Stimulated activated CD4-positive, alpha-beta T cell treated with anti-CD3 and anti-CD28 coated beads, TNF-alpha, amount 100 ng/mL, for 1 hour (primary cell): ENCODE measurements around the gene SBNO1.
"Not testable (repeated sequence)": the region's sequence is repeated elsewhere in the genome, so short reads cannot be mapped to it uniquely, and the experiment has no call there.

ENCODE experiments used
- DNase-seq, 3 donors: peaks; one replicate each; pipeline ENCODE4 v3.0.0-alpha.2; 2020; ENCODE audit warnings: low read depth in 3 of 3, low spot score in 1 of 3

Gene SBNO1

DNA sequence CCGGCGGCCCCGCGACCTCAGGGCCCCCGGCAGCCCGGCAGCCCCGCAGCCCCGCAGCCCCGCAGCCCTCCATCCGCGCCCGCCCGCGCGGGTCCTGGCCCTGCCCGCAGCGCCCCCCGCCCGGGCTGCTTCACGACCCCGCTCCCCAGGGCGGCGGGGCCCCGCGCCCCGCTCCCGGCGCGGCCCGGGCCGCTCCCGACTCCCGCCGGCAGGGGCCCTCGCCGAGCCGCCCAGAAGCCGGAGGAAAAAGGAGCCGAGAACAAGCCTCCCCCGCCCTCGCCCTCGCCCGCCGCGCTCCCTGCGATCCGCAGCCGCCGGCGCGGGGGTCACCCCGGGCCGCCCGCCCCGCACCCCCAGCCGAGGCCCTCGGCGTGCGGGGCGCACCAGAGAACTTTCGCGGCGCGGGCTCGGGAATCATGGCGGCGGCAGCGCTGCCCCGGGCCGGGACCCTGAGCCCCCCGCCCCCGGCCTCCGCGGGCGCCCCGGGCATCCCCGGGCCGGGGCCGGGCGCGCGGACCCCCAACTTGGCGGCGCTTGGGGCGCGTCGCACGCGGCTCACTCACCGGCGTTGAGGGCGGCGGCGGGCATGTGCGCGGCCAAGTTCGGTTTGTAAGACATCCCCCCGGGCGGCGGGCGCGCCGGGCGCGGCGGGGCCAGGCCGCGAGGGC, 93.5 kb downstream of the SBNO1 start:
- DNase-seq, result peak; percentile 27 to 67 (median 55)

DNA sequence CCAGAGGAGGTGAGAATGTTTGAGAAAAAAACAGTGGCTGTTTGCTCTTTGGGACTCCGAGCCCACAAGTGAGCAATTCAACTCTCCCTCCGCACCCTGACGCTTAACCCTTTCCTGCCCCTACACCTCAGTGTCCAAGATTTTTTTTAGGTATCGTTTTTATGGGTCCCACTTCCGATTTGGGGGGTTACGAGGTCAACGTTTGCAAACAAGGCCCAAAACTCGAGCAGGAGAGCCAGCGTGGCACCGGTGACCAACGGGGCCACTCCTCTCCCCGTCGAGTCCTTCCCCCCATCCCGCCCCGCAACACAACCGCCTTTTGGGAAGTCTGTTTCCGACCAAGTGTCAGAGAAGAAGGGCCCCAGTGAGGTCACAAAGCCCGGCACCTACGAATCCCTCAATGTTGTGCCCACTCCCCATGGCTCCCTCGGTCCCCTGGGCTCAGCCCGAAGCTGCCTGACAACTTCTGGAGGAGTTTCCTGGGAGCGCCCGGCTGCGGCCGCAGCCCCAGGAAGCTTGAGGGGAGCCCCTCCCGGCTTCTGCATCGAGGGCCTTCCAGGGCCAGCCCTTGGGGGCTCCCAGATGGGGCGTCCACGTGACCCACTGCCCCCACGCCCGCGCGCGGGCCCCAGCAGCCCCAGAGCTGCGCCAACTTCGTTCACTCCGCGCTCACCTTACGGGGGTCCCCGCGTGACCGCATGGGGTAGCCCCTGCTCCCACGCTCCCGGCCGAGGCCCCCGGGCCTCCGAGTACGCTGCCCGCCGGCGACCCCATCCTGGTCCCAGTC, 94.2 kb downstream of the SBNO1 start:
- DNase-seq, result no peak

DNA sequence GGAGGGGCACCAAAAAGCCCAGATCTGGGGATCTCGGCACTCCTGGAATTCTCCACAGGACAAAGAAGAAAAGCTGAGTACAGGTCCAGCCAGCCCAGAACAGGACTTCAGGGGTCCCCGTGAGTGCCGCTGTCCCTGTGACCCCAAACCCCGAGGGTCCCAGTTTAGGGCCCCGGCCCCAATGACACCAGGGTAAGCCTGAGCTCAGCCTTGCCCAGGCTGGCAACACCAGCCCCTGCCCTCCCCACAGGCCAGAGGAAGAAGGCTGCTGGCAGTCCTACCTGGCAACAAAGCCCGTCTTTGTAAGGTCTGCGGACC, 94.8 kb downstream of the SBNO1 start:
- no peak for DNase-seq

DNA sequence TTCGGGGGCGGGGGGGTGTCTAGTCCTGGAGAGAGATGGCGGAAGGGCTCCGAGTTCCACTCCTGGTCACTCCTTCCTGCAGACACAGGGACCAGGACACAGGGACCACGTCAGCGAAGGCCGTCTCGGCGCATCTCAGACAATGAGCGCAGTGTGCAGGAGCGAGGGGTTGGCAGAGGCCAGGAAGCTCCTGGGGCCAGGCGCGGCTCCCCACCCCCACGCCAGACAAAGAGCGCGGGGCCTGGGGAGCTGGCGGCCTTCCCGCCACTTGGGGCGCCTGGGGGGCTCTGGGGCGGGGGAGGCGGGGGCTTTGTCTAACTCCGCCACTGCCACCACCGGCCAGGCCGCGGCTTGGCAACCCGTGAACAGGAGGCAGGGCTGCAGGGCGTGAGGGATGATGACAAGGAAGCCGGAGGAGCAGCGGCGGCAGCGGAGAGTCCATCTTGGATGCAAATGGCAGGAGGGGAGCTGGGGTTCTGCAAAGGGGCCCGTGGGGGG, 95.2 kb downstream of the SBNO1 start:
- no peak for DNase-seq

DNA sequence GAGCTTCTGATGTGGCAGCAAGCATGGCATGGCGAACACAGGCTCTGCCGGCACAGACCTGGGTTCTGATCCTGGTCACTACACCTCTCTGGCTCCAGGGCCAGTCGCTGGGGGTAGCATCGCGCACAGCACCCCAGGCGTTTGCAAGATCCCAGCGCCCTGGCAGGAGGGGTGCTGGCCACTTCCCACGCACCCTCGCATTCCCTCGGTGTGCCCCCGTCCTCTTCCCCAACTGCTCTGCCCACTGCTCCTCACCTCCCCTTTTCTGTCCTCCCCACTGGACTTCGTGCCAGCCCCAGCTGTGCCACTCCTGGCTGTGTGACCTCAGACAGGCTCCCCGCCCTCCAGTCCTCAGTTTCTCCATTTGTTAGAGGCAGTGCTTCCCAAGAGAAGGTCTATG, 95.8 kb downstream of the SBNO1 start:
- DNase-seq, result no peak

DNA sequence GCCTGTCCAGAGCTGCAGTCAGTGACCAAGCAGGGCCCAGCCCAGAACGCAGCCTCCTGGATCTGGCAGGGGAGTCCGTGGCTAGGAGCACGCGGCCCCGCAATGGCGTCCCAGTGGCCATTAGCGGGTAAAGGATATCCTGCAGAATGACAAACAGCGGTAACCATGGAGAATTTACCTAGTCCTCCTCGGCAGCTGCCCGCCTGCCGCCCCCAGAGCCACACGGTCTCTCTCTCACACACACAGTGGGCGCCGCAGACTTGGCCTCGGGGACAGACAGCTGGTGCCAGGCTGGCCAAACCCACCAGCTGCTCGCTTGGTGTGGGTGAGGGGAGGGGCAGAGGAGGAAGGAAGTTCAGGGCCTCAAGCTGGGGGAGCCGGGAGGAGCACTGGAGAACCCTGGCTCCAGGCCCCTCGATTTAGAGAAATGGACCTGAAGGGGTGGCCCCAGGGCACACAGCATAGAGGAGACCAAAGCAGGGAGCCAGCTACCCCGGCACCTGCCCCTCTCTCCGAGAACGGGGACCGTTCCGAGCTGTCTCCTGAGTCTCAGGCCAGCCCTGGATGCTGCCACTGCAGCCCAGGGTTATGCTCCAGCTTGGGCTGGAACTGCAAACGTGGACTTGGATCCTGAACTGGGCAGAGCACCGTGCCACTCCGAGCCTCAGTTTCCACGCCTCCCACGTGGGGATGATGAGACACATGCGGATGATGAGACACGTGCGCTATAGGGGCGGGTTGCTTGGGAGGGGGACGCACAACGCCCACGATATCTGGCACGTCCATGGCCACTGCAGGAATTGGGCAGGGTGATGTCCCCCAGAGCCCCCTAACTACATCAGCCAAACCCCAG, 96.4 kb downstream of the SBNO1 start:
- DNase-seq, result no peak

DNA sequence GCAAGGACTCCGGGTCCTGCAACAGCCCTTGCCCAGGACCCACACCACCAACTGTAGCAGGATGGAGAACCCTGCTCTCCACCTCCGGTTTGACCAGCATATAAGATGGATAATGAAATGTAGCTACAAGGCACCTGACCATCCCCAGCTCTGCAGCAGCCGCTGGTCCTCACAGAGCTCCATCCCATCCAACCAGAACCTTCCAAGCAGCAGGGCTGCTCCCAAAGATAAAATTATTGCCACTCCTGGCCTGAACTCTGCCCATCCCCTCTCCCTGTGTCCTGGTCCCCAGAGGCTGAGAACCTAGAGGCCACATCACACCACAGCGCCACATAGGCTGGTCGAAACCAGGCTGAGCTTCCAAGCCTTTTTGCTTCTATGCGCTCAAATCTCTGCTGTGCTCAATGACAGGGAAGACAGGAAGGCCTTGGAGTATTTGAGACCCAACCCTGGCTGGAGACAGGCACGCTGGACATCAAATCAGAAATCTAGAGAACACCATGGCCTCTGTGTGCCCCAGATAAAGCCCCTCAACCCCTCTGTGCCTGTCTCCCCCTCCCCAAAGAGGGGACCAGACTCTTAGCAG, 97.2 kb downstream of the SBNO1 start:
- DNase-seq, result no peak

DNA sequence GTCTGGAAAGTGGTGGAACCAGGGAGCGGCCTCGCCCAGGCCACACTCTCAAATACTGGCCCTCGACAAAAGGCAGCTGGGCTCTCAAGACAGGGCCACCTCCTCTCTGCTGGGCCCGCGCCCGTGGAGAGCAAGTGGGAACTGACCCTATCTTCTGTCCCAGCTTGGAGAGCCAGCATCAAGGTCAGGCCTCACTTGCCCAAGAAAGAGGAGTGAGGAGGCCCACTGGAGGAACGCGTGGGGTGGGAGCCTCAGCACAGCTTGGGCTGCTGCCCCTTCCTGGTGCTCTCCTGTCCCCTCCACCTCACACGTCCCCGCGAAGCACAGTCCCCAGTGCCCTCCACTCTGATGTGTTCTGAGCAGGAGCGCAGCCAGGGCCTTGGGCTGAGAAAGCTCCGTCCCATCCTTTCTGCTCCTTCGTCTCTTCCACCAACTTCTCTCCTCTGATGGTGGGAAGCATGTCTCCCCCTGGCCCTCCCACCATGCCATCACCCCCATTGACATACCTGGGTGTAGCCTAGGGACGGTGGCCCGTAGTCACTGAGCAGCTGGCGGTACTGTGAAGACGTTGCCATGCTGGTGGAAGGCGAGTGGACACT, 97.9 kb downstream of the SBNO1 start:
- DNase-seq, result no peak

DNA sequence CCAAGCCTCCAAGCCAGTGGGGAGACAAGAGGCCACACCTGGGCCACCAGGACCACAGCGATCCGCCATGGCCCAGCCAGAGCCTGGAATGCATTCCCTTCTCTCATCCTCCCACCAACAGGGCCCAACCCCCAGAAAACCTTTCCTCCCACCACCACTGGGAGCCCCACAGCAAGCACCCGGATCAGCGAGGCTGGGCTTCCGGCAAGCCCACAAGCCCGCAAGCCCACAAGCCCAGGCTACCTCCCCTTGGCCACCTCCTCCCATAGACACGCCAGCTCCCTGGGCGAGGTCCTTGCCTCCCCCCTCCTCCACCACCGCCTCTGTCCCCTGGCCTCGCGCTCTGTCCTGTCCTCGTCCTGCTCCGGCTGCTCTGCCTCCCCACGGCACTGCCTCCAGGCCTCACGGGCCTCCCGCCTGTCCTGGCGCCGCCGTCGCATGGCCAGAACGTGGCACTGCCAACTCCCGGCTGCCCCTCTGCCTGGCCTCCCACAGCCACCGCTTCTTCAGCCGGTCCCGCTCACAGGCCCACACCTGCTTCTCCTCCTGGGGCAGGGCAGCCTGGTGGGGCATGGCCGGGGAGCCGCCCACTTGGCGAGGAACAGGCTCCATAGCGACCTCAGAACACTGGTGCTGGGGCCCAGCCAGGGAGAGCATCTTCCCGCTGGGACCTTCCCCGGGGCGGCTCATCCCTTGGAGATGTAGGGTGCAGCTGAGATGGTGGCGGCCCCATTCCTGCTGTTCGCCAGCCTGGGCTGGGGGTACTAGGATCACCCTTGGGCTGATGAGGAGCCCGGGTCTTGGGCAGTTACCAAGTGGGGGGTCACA, 98.6 kb downstream of the SBNO1 start:
- no peak for DNase-seq

DNA sequence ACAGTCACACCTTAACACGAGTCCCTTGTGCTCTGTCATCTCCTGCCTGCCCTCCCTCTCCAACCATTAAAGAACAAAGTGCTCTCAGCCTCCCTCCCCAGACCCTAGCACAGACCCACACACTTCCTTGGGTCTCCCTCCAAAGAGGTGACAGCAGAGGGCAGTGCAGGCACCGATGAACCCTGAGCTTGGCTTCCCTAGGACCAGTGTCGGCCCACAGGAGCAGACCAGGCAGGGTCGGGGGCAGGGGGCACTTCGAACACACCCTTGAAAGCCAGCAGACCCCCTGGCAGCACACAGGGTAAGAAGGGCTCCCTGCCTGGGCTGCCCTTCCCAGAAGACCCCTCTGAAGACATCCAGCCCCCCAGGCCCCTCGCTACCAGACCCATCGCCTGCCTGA, 100.0 kb downstream of the SBNO1 start:
- no peak for DNase-seq

DNA sequence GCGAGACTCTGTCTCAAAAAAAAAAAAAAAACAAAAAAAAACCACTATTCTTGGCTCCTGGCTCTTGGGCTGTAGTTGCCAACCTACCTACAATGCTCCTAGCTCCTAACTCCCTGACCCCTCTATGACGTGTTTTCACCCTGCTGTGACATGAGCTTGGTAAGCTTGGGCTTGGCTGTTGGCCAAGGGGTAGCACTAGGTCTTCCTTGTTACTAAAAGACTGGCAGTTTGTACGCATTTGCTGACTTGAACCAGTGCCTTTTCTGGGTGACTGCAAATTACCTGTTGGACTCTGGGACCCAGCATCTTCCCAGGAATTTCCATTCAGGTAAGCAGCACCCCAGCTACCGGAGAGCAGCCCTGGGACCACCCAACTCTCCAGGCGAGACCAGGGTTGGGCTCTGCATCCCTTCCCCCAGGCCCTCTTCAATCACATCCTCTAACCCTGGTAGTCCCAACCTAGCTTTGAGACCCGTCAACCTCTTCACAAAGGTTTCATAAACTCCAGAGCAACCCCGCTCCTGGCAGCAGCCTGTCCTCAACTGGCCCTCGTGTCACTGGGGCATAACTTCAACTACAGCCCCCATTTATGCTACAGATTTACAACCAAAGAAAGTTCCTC, 101.3 kb downstream of the SBNO1 start:
- no peak for DNase-seq

DNA sequence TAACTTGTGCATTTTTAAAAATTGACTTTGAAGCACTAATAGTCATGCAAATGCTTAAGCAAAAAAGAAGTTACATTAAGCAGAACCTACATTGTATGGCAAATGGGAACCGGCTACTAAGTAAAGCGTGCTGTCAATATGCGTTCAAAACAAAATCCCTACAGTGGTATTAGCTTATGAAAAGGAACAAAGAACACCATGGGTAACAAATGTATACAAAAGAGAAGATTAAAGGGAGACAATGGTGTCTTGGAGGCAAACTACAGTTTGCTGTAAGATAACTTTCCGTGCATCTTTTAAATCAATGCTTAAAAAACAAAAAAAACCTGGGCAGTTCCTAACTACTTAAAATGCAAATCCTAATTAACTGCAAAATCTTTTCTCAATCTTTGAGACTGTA, 103.5 kb downstream of the SBNO1 start:
- DNase-seq, result no peak

DNA sequence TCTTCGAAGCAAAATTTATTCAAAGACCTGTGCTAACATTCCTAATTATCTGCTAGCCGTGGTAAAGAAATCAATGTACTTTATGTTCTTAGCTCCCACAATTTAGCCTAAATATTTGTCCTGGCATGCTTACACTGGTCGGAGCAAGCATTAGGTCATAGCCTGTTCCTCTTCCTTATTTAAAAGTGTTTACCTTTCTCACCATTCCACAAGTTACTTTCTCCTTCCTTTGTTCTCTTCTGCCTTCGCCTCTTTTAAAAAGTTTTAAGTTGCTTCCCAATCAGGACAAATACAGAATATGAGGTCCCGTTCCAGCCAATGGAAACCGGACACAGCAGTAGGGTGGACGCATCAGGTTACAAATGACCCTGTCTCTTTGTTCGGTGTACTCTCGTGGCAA, 104.6 kb downstream of the SBNO1 start:
- no peak for DNase-seq

DNA sequence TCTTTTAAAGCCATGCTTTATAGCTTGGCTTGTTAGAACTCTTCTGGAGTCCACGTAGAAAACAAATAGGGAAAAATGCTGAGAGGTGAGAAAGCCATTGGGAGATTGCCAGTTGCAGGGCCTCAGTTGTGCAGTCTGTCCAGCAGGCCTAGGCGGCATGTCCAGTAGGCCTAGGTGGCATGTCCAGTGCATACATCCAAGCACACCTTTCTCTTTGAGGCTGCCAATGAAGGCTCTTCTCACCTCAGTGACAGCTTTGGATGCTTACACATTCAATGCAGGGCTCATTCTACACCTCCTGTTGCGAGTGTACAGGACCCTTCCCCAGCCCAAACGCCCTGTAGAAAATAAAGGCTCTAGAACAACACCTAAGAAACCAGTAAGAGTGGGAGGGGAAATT, 106.1 kb downstream of the SBNO1 start:
- DNase-seq, result no peak

DNA sequence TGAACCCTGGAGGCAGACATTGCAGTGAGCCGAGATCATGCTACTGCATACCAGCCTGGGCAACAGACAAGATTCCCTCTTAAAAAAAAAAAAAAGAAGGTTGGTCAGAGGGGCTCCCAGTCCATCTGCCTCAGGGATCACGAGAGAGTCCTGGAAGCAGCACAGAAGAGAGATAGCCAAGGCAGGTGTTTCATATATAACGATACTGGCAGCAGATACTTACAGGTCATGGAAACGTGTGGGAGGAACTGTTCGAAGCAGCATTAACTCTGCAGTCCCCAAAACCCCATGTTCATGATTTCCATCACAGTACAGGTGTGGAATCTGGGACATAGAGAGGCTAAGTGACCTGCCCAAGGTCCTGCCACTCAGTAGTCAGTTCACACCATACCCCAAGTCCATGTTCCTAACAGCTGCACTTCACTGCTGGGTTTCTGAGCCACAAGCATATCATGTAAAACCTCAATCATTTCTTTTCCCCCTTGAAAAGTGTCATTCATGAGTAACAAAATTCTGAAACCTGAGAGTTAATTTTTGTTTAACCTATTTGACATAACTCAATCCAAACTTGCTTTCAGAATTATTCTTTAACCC, 109.7 kb downstream of the SBNO1 start:
- DNase-seq, result no peak

DNA sequence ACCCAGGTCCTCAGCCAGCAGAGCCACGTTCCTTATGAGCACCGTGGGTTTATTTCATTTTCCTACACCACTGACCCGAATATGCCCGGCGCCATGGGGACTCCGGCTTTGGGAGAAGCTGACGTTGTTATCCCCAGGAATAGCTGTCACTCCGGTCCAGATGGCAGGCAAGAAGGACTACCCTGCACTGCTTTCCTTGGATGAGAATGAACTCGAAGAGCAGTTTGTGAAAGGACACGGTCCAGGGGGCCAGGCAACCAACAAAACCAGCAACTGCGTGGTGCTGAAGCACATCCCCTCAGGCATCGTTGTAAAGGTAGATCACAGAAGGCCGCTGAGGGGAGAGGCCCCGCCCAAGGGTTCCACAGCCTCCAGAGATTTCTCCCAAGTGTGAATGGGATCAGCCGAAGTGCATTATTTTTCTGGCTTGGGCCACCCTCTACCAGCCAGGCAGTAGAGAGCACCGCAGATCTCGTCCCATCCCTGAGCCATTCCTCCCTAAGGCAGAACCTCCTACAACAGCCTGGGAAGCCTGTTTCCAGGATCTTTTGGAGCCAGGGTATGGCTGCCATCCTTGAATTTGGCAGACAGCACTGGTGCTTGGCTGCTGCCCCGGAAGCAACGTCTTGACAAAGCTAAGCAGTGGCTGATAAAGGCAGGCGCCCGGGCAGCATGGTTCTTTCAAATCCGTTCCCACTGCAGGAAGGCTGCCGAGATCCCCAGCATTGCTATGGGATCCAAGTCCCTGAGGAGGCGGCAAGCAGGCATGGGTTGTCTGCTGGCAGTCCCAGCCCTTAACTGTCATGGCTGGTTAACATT, 110.8 kb downstream of the SBNO1 start:
- no peak for DNase-seq

DNA sequence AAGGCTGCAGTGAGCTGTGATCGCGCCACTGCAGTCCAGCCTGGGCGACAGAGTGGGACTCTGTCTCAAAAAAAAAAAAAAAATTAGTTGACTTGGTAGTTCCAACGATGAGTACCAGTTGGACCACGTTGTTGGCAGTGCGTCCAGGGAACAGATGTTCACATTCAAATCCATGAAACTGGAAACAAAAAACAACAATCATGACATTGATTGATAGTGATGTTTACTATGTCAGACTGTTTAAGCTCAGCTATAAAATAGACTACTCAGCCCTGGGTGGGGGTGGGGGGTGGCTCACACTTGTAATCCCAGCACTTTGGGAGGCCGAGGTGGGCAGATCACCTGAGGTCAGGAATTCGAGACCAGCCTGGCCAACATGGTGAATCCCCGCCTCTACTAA, 112.3 kb downstream of the SBNO1 start:
- DNase-seq, result not testable (repeated sequence)

DNA sequence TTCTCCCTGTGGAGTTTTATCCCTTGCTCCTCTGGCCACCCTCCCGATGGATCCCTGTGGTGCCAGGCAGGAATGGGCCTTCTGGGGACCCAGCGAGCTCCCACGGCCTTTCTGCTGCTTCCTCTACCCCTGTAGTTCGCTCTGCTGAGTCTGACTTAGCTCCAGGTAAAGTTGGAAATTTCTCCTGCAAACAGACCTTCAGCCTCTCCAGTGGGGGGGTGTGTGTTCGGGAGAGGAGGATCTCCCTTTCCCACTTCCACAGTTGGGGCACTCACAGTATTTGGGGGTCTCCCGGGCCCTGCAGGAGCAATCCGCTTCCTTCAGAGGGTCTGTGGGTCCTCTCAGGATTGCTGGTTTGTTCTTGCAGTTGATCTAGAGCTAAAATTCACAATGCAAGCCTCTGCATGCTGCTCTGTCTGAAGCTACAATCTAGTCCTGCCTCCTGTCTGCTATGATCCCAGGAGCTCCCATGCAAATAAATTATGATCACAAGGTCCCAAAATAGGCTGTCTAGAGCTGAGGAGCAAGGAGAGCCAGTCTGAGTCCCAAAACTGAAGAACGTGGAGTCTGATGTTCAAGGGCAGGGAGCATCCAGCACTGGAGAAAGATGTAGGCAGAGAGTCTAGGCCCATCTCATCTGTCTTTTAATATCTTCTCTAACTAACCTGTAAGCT, 113.1 kb downstream of the SBNO1 start:
- no peak for DNase-seq
